Uterus (tissue), 2 donors: ENCODE data around the gene CDC42EP4.

ENCODE experiments used
- CTCF ChIP-seq, 4 experiments: fragments of 200-600 bp in 2 of 4; fragments of 450-650 bp in 2 of 4; sonication (generic) in 2 of 4; IDR thresholded peaks; one replicate each; pipeline ENCODE4 v1.5.1; 2016 to 2019; ENCODE audit warnings: antibody characterized with exemption in 4 of 4, mild to moderate bottlenecking in 2 of 4, moderate library complexity in 1 of 4
- POLR2A ChIP-seq, 2 donors: fragments of 450-650 bp; IDR thresholded peaks; one replicate each; pipeline ENCODE4 v1.6.1; 2016; ENCODE audit warnings: antibody characterized with exemption in 2 of 2, mild to moderate bottlenecking in 1 of 2, moderate library complexity in 1 of 2

- no peak for TF ChIP-seq CTCF (IDR thresholded peaks at IDR 0.05)
- TF ChIP-seq POLR2A (IDR thresholded peaks at IDR 0.05): no peak
These were observed 9.6 kb downstream of the CDC42EP4 start for GRCh38 chr17:73302189-73302588.
